CD4-positive, alpha-beta T cell treated with Interleukin-6 for 4 hours (primary cell): ENCODE measurements around the gene PLXNA3.
"Not testable (repeated sequence)": the region's sequence is repeated elsewhere in the genome, so short reads cannot be mapped to it uniquely, and the experiment has no call there.

ENCODE experiments used
- DNase-seq: peaks from one replicate; pipeline ENCODE4 v3.0.0-alpha.2; 2020; ENCODE audit warnings: mixed read lengths

The PLXNA3 gene

DNA sequence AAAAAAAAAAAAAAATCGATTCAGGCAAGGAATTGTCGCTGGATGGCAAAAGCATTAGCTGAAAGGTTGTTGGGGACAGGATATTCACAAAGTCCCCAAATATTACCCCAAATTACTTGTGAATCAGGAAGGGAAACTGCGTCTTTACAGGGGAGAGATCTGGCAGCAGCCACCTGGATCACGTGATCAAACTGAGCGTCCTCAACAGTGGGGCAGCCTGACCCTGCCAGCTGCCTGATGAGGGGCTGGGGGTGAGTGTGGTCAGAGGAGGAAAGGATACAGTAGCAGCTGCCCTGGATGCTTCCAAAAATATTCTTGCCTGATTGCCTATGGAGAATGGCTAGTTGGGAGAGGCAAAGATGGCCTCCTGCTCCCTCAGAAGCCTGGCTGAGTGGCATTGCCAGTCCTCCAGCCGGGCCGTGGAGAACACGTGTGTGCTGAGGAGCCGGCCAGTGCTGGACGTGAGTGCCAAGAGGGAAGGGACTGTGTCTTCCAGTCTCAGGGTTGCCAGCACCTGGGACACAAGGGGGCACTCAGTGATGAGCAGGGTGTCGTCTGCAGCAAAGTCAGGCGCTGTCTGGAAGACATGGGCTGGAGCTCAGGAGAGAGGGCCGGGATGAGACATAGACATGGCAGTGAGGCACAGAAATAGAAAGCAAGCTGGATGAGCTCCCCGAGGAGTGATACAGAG is 24.0 kb downstream of the PLXNA3 start:
- no peak for DNase-seq

DNA sequence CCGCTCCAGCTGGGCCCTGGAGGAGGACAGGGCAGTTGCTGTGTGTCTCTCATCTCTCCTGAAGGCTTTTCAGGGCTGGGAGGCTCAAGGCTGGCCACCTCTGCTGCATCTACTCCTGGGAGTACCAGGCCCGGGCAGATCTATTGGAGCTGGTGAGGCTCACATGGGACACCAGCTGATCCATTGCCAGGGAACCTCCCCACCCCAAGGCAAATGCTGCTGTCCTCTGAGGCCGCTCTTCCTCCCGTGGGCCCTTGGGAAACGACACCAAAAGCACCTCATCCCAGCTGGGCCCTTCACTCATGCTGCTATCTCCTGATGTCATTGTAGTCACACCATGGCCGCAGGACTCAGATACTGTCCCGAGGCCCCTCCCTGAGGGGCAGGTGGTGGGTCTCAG is 24.7 kb downstream of the PLXNA3 start:
- DNase-seq, result no peak

DNA sequence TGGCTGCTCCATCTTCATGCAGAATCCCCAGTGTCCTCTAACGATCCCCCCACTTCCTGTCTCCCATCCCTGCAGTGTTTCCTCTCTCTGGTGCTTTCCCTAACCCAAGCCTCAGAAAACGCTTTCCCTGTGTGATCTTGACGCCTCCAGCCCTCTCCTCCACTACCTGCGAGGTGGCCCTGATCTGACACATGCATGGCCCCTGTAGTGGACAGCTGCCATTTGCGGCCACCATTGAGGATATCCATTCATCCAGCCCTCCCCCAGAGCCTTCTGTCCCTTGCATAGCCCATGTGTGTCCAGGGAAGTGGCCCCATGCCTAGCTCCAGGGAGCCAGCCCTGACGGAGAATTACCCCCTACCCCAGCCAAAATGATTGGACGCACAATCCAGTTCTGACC is 25.2 kb downstream of the PLXNA3 start:
- DNase-seq, result no peak

DNA sequence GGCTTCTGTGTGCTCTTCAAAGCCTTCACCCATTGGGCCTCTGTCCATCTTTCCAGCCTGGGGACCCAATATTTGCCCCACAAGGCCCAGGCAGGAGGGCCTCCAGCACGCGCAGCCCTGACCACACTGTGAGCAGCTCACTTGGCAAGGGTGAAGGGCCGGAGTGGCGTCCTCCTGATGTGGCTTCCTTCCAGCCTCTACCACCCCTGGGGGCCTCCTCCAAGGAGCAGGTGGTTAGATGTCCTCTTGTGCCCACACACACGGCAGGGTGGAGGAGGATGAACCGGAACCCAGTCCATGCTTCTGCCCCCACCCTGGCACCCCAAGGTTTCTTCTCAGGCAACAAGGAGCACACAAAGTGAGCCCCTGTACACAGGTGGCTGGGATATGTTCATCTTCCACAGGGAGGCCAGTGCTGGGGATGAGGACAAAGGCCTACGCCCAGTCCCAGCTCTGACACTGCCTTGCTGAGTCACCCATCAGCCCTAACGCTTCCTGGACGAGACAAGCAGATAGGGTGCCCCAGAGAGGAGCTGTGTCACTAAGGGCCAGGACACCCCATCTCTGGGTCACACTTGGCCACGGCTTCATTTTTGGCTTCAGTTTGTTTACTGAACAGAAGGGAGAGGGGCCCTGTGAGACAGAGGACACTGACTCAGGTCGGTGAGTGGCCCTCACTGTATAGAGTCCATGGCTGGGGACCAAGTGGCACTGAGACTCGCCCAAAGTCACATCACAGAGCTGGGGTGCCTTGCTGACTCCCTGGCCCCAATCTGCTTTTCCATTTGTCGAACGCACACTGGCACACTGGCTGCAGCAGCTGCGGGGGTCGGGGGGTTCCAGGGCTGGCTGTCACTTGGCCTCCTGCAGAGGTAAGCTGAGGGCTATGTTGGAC is 26.4 kb downstream of the PLXNA3 start:
- DNase-seq, result no peak

DNA sequence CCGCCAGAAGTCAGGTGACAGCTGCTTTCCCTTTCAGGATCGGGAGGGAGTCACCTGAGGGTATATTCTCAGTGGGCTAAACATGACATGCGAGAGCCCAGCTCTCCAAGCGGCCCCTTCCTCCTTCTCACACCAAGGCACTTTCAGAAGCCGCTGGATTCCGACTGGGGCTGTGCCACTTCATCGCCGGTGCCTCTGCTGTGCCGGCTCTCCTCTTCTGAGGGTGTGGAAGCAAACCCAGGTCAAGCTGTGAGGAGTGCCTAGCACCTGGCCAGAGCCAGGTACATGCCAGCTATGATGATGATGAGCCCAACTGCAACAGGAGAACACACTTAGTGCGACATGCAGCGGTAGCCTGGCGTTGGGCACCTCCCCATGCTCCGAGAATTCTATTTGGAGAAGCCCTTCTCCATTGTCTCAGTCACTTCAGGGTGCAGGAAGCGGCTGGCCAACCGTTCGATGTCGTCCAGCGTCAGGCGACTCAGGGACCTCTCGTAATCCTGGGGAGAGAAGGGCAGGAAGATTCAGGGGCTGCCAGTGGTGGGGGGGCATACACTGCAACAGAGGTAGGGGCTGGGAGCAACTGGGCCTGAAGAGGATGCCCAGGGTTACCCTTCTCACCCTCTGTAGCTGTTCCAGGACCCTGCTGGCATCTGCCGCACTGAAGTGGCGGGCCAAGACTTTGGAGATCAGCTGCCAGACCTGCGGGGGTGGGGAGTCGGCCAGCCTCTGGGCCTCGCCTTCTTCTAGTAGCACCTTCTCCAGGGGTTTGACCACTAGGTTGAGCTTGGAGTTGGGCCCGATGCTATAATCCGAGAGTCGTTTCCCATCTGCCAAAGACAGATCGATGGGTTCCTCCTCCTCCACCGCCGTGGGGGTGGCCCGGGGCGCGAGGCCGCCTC is 27.3 kb downstream of the PLXNA3 start:
- DNase-seq, result no peak

DNA sequence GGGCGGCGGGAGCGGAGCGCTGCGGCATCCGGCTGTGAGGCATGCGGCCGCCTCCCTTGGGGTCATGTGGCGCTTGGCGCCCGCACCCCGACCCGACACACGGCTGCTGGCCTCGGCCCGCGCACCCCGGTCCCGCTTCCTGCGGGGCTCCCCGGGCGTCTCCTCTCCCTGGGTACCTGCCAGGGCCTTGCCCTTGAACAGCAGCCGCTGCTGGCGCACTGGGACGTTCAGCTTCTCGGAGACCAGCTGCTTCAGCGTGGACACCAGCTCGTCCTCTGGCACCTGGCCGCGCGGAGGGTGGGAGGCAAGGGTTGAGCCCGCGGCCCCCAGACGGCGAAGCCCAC is 27.9 kb downstream of the PLXNA3 start:
- peak; percentile 54 for DNase-seq

DNA sequence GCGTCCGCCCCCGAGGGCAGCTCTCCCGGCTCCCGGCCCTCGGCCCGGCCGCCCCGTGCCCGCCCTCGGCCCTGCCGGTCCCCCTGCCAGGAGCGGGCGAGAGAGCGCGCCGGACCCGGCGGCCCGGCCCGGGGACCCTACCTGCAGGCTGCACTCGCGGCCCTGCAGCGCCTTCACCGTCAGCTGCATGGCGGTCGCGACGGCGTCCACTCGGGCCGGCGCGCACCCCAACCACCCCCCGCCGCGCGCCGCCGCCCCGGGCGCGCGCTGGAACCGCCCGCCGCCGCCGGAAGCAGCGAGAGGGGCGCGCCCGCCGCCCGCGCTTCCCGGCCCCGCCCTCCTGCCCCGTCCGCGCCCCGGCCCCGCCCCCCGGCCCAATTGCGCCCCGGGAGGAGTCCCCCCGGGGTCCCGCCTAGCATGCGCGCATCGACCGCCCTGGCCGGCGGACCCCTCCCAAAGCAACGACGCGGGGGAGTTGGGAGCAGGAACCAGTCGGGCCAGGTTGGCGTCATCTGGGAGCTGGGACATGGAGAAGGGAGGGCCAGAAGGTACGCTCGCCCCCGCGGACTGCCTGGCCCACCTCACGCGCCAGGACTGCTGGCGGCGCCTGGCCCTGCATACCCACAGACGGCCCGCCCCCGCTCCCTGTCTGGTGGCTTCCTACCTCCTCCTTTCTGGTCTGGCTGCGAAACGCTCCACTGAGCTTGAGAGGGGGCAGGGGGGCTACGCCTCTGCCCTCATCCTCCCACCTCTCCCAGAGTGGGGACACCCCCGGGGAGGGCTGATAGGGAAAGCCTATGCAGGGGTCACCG is 28.5 kb downstream of the PLXNA3 start, which contains the start of gene UBL4A:
Gene UBL4A (minus strand): TSS at position 220 of the 812 bp plus-strand sequence. CDS start 31 bp downstream, at position 189.
- peak; percentile 69 for DNase-seq

DNA sequence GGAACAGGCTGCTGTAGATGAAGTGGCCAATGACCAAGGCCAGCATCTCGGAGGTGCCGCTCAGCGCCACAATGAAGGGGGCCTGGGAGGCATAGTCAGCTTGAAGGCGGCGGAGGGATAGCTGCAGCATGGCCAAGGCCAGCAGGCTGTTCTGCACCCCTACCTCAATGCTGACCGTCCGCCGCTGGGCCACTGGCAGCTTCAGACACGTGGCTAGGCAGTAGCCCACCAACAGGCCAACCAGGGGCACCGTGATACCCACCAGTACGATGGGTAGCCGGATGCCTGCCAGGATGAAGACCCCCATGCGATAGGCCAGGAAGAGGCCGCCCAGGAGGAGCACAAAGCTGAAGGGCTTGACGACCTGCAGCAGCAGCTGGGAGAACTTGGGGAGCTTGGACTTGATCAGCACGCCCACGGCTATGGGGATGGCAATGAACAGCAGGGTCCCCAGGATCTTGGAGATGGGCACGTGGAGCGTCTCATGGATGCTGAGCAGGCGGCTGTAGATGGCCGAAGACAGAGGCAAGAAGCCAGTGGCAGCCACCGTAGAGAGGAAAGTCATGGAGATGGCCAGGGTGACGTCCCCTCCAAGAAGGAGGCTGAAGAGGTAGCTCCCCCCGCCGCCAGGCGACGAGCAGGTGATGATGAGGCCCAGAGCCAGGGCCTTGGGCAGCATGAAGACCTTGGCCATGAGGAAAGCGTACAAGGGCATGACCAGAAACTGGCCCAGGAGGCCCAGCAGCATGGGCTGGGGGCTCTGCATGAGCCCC is 29.6 kb downstream of the PLXNA3 start:
- DNase-seq, result no peak

DNA sequence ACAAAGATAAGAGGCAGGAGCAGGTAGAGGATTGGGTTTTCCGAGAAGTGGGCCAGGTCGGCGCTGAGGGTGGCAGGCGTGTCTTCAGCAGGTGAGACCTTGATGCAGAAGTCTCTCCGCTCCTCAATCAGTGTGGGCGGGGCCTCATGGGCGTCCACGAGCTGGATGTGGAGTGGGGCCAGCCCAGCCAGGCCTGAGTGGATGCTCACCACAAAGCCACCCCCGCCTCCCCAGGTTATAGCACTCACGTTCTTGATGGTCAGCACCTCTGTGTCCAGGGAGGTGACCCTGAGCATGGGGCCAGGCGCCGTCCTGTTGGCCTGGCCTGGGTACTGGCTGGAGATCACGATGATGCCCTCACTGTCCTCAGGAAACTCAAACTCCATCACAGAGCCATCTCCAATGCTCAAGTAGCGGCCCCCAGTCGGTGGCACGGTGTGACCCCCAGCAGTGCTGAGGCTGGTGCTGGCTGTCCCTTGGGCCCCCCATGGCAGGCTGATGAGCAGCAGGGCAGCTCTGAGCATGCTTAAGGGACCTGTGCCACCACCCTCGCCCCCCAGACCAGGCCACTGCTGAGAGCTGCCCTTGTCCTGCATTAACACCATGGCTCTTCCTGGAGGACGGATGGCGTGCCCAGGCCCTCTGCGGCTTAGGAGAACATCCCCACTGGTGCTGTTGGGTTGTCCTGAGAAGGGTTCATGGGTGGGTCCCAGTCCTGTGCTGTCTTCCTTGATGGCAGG is 30.4 kb downstream of the PLXNA3 start:
- no peak for DNase-seq

DNA sequence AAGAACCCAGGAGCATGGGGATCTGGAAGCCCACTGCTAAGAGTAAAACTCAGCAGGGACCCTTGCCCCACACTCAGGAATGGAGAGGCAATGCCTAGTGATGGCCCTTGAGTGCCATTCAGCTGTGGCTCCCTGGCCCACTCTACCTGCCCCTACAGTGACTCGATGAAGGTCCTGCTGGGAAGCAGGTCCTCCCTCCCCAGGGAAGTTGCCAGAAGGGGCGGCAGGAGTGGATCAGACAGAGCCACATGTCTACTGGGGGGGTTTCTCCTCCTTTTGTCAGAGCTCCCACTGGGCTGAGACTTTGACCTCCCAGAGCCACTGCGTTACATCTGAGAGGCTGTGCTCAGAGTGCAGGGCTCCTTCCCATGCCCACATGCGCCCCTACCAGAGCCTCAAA is 31.1 kb downstream of the PLXNA3 start:
- DNase-seq, result no peak

DNA sequence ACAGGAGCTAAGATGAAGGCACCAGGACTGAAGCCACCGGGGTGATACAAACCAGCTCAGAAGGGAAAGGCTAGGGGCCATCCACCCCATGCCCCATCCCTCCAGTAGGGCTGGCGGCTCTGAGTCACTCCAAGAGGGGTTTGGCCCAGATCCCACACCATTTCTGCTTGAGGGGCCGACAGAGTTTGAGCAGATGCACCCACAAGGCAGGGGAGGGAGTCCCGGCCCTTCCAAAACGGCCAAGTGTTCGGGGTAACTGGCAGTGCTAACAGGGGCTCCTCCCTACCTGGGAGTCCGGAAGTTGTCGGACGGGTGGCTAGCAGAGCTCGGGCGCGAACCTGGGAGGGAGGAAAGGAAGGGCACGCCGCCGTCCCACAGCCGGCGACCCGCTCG is 31.9 kb downstream of the PLXNA3 start:
- peak; percentile 34 for DNase-seq

DNA sequence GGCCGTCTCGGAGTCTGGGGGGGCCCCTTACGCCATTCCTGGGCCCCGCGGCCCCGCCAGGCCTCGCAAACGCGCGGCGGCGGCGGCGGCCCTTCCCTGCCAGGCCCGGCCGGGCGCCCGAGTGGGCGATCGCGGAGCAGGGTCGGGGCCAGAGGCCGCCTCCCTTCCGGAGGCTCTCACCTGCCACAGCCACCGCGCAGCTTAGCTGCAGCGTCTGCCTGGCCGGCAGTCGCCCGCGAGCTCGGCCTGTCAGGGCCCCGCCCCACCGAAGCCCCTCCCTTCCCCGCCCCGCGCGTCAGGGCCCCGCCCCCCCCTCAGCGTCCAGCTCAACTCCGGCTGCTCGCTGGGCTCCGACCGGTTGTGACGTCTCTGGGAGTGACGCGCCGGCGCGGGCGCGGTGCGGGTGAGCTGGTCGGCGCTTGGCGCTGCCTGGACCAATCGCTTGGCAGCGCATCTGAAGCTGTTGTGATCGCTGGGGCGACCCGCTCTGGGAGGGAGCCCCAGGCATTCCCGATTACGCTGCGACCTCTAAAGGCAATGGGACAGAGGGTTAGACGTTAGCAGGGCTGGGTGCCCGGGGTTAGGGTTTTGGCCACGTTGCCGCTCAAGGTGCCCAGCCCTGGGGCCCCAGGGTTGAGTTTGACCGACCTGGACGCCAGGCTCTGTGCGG is 32.5 kb downstream of the PLXNA3 start, which contains the start of gene SLC10A3:
Gene SLC10A3 (minus strand): TSS at position 216 of the 670 bp plus-strand sequence. CDS start 1,689 bp downstream, outside the sequence.
- peak; percentile 91 for DNase-seq

DNA sequence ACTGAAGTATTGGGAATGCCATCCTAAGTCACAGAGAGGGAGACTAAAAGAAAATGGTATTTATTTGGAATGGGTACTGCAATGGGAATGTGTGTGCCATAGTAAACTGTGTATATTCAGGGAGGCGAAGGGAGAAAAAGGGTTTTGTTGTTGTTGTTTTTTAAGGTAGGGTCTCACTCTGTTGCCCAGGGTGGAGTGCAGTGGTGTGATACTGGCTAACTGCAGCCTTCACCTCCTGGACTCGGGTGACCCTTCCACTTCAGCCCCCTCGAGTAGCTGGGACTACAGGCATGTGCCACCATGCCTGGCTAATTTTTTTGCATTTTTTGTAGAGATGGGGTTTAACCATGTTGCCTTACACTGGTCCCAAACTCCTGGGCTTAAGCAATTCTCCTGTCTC is 36.6 kb downstream of the PLXNA3 start:
- DNase-seq, result no peak

DNA sequence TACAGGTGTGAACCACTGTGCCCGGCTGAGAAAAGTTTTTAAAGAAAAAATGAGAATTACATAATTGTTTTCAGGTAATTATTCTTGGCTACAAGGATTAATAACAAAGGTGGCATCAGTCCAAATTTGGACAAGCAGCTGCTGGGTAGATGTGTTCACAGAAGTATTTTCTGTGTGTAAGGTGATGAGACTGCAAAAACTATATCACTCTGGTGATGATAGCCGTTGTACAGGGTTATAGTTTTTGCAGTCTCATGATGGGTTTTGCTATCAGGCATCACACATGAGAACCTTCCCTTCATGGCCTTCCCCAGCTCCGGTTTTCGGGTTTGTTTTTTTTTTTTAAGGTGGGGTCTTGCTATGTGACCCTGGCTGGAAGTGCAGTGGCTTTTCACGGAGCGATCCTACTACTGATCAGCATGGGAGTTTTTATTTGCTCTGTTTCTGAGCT is 37.4 kb downstream of the PLXNA3 start:
- DNase-seq, result no peak

DNA sequence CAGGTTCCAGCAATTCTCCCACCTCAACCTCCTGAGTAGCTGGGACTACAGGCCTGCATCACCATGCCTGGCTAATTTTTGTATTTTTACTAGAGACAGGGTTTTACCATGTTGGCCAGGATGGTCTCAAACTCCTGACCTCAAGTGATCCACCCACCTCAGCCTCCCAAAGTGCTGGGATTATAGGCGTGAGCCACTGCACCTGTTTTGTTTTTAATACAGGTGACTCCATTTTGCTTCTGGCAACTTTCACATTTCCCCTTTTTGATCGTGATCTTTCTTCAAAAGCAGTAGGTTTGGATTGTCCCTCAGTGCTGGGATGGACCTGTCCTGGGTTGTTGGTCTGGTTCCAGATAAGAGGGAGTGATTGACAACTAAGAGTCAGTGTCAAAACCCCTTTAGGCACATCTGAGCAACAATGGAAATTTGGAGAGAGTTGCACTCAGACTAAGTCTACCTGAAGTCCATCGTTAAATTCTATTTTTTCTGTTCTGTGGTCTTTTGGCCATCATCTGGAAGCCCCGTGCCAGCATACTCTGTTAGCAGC is 38.6 kb downstream of the PLXNA3 start:
- DNase-seq, result not testable (repeated sequence)

DNA sequence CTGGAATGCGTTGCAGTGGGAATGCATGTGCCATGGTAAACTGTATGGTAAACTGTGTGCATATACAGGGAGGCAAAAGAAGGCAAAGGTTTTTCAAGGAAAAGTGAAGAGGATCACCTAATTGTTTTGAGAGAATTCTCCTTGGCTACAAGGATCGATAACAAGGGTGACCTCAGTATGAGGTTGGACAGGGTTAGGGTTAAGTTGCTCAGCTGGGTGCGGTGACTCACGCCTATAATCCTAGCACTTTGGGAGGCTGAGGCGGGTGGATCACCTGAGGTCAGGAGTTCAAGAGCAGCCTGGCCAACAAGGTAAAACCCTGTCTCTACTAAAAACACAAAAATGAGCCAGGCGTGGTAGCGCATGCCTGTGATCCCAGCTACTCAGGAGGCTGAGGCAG is 43.3 kb downstream of the PLXNA3 start:
- not testable (repeated sequence) for DNase-seq

DNA sequence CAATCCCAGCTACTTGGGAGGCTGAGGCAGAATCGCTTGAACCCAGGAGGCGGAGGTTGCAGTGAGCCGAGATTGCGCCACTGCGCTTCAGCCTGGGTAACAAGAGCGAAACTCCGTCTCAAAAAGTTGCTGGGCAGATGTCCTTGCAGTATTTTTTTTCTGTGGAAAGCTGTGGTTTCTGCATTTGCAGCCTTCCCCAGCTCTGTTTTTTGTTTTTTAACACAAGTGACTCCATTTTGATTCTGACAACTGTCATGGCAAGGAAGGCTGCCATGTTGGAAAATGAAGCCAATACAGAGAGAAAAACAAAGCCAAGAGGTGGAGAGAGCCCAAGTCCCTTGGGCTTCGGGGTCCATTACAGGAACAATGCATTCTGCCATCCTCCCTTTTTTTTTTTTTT is 44.0 kb downstream of the PLXNA3 start:
- DNase-seq, result no peak

DNA sequence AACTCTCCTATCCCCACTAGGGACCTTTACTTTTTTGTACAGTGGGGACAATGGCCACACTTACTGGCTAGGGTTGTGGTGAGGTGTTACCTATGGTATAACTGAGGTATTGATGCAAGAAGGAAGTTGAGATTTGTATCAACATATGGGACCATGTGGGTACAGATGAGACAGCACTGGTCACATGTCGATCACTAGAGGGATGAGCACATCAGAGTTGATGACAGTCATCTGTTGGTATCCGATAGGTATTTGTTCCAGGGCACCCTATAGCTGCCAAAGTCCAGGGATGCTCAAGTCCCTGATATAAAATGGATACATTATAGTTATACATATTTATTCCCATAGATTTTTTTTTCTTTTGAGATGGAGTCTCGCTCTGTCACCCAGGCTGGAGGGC is 44.9 kb downstream of the PLXNA3 start:
- no peak for DNase-seq

DNA sequence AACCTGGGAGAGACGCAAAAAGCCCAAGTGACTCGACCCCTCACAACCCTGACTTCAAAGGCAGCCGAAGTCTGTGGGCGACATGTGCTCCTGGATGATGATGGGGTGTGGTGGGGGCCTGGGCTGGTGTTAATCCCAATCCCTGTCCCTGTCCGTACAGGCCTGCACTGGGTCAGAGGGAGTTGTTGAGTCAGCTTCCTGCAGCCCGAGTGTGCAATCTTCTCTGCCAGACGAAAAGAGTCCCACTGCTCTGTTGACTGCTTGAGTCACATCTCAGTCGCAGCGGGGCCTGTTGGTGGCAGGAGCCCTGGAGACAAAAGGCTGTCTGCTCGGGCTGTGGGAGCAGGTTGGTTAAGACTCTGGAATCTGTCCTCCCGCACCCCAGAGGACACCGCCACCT is 47.7 kb downstream of the PLXNA3 start:
- no peak for DNase-seq
